22Rv1 (cell line): ENCODE data around the gene SLC35F3.
"Not testable (repeated sequence)": the region's sequence is repeated elsewhere in the genome, so short reads cannot be mapped to it uniquely, and the experiment has no call there.

Source experiments
- H3K27ac ChIP-seq: fragments of 450-650 bp; 2 replicates; pipeline ENCODE4 v1.5.1; 2017
- ZFX ChIP-seq: fragments of 450-650 bp; IDR thresholded peaks from 2 replicates; pipeline ENCODE4 v1.6.1; 2017; ENCODE audit warnings: antibody characterized with exemption, borderline replicate concordance
- TF ChIP-seq, protein P1 (sequence below): fragments of 450-650 bp; IDR thresholded peaks from 2 replicates; pipeline ENCODE4 v1.5.1; 2017; ENCODE audit warnings: mild to moderate bottlenecking

SLC35F3 gene

GRCh38 chr1:234239936-234240335 is 335.5 kb downstream of the SLC35F3 start:
- no peak for TF ChIP-seq ZFX
- TF ChIP-seq, protein P1, sequence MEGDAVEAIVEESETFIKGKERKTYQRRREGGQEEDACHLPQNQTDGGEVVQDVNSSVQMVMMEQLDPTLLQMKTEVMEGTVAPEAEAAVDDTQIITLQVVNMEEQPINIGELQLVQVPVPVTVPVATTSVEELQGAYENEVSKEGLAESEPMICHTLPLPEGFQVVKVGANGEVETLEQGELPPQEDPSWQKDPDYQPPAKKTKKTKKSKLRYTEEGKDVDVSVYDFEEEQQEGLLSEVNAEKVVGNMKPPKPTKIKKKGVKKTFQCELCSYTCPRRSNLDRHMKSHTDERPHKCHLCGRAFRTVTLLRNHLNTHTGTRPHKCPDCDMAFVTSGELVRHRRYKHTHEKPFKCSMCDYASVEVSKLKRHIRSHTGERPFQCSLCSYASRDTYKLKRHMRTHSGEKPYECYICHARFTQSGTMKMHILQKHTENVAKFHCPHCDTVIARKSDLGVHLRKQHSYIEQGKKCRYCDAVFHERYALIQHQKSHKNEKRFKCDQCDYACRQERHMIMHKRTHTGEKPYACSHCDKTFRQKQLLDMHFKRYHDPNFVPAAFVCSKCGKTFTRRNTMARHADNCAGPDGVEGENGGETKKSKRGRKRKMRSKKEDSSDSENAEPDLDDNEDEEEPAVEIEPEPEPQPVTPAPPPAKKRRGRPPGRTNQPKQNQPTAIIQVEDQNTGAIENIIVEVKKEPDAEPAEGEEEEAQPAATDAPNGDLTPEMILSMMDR = no peak
- H3K27ac ChIP-seq = no peak overlapping the region

DNA sequence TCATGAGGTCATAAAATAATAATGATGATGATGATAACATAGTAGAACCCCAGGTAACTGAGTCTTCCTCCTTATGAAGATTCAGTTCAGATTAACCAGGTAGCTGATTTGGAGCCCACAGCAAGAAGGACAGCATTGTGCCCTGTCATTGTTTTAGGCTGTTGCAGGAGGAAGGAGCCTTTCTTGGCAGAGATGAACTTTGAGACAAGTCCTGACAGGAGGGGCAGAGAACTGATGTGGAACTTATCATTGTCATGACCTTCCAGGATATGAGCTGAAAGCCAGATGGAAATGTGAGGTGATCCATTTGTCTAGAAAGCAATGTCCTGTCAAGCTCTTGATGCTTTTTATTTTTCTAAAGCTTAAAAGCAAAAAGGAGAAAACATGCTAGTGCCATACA is 336.2 kb downstream of the SLC35F3 start:
- H3K27ac ChIP-seq = no peak overlapping the region
- no peak for TF ChIP-seq ZFX
- TF ChIP-seq, protein P1 = no peak

- TF ChIP-seq ZFX = no peak
- TF ChIP-seq, protein P1 = no peak
- H3K27ac ChIP-seq = no peak overlapping the region
Measured at GRCh38 chr1:234241941-234242490, 337.5 kb downstream of the SLC35F3 start.

GRCh38 chr1:234243521-234244260 is 339.2 kb downstream of the SLC35F3 start:
- TF ChIP-seq, protein P1 = no peak
- TF ChIP-seq ZFX = no peak
- H3K27ac ChIP-seq = no peak overlapping the region

- no peak for TF ChIP-seq ZFX
- TF ChIP-seq, protein P1 = no peak
- no peak overlapping the region for H3K27ac ChIP-seq
Measured at GRCh38 chr1:234244482-234244881, 340.0 kb downstream of the SLC35F3 start.

- no peak overlapping the region for H3K27ac ChIP-seq
- no peak for TF ChIP-seq ZFX
- TF ChIP-seq, protein P1 = no peak
Measured at GRCh38 chr1:234246638-234247116, 342.2 kb downstream of the SLC35F3 start.

GRCh38 chr1:234247746-234248145 is 343.3 kb downstream of the SLC35F3 start:
- not testable (repeated sequence) for H3K27ac ChIP-seq

DNA sequence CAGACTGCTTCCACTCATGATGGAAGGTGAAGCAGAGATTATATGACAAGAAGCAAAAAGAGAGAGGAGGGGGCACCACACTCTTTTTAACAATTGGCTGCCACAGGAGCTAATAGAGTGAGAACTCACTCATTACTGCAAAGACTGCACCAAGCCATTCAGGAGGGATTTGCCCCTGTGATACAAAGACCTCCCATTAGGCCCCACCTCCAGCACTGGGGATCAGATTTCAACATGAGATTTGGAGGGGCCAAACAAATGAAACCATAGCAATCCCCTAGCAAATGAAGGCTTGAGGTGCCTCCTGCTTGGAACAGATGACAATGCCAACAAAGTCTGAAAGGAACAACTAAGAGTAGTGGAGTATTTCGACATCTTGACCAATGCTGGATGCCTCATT is 346.3 kb downstream of the SLC35F3 start:
- TF ChIP-seq ZFX = no peak
- TF ChIP-seq, protein P1 = no peak
- no peak overlapping the region for H3K27ac ChIP-seq
